Right lobe of liver (tissue), 6 donors: Measurements from ENCODE around the gene GRIP1. TPM values are rescaled to one million over a fixed set of nuclear protein-coding genes. Genes with fewer than 3 reads are reported as not detected.

ENCODE experiments used
- ATAC-seq, 4 donors: fragments of 200-7000 bp; cut with Tn5 transposase; one replicate each; pipeline ENCODE4 v1.9.1; 2020; ENCODE audit warnings: mild to moderate bottlenecking in 4 of 4, moderate library complexity in 4 of 4
- DNase-seq, 3 donors: peaks; one replicate each; pipeline ENCODE4 v3.0.0-alpha.2; 2020
- H3K27ac ChIP-seq, 3 donors: fragments of 200-600 bp; one replicate each; pipeline ENCODE4 v1.8.0; 2022
- H3K27me3 ChIP-seq, 2 donors: fragments of 200-600 bp; one replicate each; pipeline ENCODE4 v1.8.0; 2022
- H3K36me3 ChIP-seq, 4 donors: fragments of 200-600 bp; sonication (generic) in 1 of 4; one replicate each; pipeline versions ENCODE4 v1.5.1 to v1.8.0; 2017 to 2022; ENCODE audit warnings: control low read depth in 1 of 4
- H3K4me1 ChIP-seq, 4 donors: fragments of 200-600 bp; sonication (generic) in 1 of 4; one replicate each; pipeline versions ENCODE4 v1.5.1 to v1.8.0; 2017 to 2022; ENCODE audit warnings: control low read depth in 1 of 4
- H3K4me3 ChIP-seq, 3 donors: fragments of 200-600 bp; one replicate each; pipeline ENCODE4 v1.8.0; 2022
- H3K9me3 ChIP-seq, 4 donors: fragments of 200-600 bp; sonication (generic) in 1 of 4; one replicate each; pipeline versions ENCODE4 v1.5.1 to v1.8.0; 2017 to 2022; ENCODE audit warnings: control low read depth in 1 of 4
- CTCF ChIP-seq, 4 donors: fragments of 200-600 bp in 3 of 4; fragments of 450-650 bp in 1 of 4; IDR thresholded peaks; one replicate each; pipeline versions ENCODE4 v1.5.1 to v1.8.0; 2016 to 2022; ENCODE audit warnings: antibody characterized with exemption in 4 of 4, mild to moderate bottlenecking in 2 of 4
- POLR2A ChIP-seq: fragments of 450-650 bp; IDR thresholded peaks from one replicate; pipeline ENCODE4 v1.6.1; 2017; ENCODE audit warnings: antibody characterized with exemption, mild to moderate bottlenecking
- WGBS: methylation state at CpG from one replicate; pipeline ENCODE4 v1.1.6; 2018; ENCODE audit warnings: low coverage, low lambda C conversion rate; ENCODE audit not compliant: insufficient coverage; ENCODE audit errors: missing lambda C conversion rate; 5-methylcytosine and 5-hydroxymethylcytosine counted together
- intact Hi-C, 2 donors: fragments of 100-400 bp; cut with DNase I; formaldehyde crosslinking; loops; one replicate each; pipeline versions ENCODE4 v1.11.2 to v1.14.1; 2022
- total RNA-seq, 6 experiments: library from RNA; depleted of rRNA in 2 of 6; stranded (reverse); fragments of >200 nt in 2 of 6; fragmentation: NEBNext Ultra II Directional in 3 of 6; extraction: Animal tissue kit (Norgen Biotek cat#: 25700) in 3 of 6; gene quantifications; one replicate each; pipeline versions ENCODE4 v1.1.0 to v1.2.4, GENCODE V29; 2016 to 2023
- donor health status: DM: no; HTN: yes; CAD: no.
- donor health status: DM: no; HTN: no; CAD: no.
- donor health status: DM: no; HTN: no; CAD: no.
- donor health status: DM: no; HTN: yes; CAD: no.
- donor health status: DM: no; HTN: yes; CAD: no.

Gene GRIP1
- total RNA-seq, 6 experiments from 2014 or later: 0.22 to 0.78 (median 0.26) TPM; not detected in 3

GRCh38 chr12:66607147-66607546 is 71.7 kb downstream of the GRIP1 start:
- no peak for DNase-seq
- no peak for TF ChIP-seq POLR2A
- TF ChIP-seq CTCF (IDR thresholded peaks at IDR 0.05): no peak
- Histone ChIP-seq H3K4me1 (no peaks in the 10 kb centered on the region), H3K36me3 (no peaks in the 10 kb centered on the region), H3K27ac (no peak overlapping the region), H3K27me3 (no peaks in the 10 kb centered on the region), H3K9me3 (no peaks in the 10 kb centered on the region), H3K4me3 (no peak overlapping the region)
- ATAC-seq: no peak
- intact Hi-C loops: no loop called here

- no peaks in the 10 kb centered on the region for H3K27me3 ChIP-seq
- DNase-seq: no peak
- WGBS: 51% methylated on average over 5 of the region's 5 CpGs
- ATAC-seq: no peak
- no peak for TF ChIP-seq POLR2A
- H3K36me3 ChIP-seq: no peaks in the 10 kb centered on the region
- H3K9me3 ChIP-seq: no peaks in the 10 kb centered on the region
- intact Hi-C loops: no loop called here
- H3K4me3 ChIP-seq: no peak overlapping the region
- H3K27ac ChIP-seq: no peak overlapping the region
- no peaks in the 10 kb centered on the region for H3K4me1 ChIP-seq
Measured at GRCh38 chr12:66605293-66605692, 73.6 kb downstream of the GRIP1 start.

DNA sequence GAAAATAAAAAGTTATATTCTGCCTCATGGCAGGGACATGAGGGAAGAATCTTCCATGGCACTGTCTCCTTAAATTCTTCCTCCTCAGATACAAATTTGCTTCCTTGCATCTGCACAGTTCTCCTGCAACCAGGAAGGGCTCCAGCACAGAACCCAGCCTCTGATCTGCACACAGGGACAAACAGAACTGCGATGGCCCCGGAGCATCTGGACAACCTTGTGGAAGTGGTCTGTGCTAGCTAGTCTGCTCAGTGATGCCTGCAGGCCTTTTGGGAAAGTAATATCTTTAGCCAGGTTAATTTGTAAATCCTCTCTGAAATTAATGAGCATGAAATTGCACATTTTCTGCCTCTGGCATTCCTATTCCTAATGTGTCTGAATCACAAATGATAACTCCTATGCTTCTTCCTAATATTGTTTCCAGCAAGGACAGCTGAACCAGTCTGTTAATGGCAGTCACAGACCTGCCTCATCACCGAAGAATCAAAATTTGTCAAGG is 74.8 kb downstream of the GRIP1 start:
- Histone ChIP-seq H3K4me3 (no peak overlapping the region), H3K9me3 (no peaks in the 10 kb centered on the region), H3K4me1 (no peaks in the 10 kb centered on the region), H3K36me3 (no peaks in the 10 kb centered on the region), H3K27me3 (no peaks in the 10 kb centered on the region), H3K27ac (no peak overlapping the region)
- WGBS: 88% methylated on average over 1 of the region's 3 CpGs
- no peak for DNase-seq
- ATAC-seq: no peak
- intact Hi-C loops: no loop called here
- TF ChIP-seq CTCF (IDR thresholded peaks at IDR 0.05) (no peak), POLR2A (no peak)

- Histone ChIP-seq H3K4me1 (no peaks in the 10 kb centered on the region), H3K27me3 (no peaks in the 10 kb centered on the region), H3K9me3 (no peaks in the 10 kb centered on the region), H3K27ac (no peak overlapping the region), H3K36me3 (no peaks in the 10 kb centered on the region), H3K4me3 (no peak overlapping the region)
- WGBS: 70% methylated on average over 2 of the region's 2 CpGs
- ATAC-seq (no peak), DNase-seq (no peak)
- TF ChIP-seq POLR2A (no peak), CTCF (IDR thresholded peaks at IDR 0.05) (no peak)
- intact Hi-C loops: no loop called here
Measured at GRCh38 chr12:66603461-66603860, 75.4 kb downstream of the GRIP1 start.

- Histone ChIP-seq H3K36me3 (no peaks in the 10 kb centered on the region), H3K4me1 (no peaks in the 10 kb centered on the region), H3K4me3 (no peak overlapping the region), H3K27ac (no peak overlapping the region), H3K9me3 (no peaks in the 10 kb centered on the region), H3K27me3 (no peaks in the 10 kb centered on the region)
- intact Hi-C loops: no loop called here
- DNase-seq: no peak
- 13% methylated on average over 1 of the region's 1 CpG for WGBS
- TF ChIP-seq POLR2A (no peak), CTCF (IDR thresholded peaks at IDR 0.05) (no peak)
- ATAC-seq: no peak
Measured at GRCh38 chr12:66602483-66603143, 76.3 kb downstream of the GRIP1 start.
